Gastrocnemius medialis (tissue), 4 donors: ENCODE measurements around the gene NR1H4. TPM values are rescaled to one million over a fixed set of nuclear protein-coding genes. Genes with fewer than 3 reads are reported as not detected.
"Not testable (repeated sequence)": the region's sequence is repeated elsewhere in the genome, so short reads cannot be mapped to it uniquely, and the experiment has no call there.

Experiments
- ATAC-seq, 2 donors: fragments of 150-250 bp; one replicate each; pipeline ENCODE4 v1.9.1; 2016
- DNase-seq, 2 donors: peaks; one replicate each; pipeline ENCODE4 v3.0.0-alpha.2; 2019
- H3K27ac ChIP-seq, 4 donors: fragments of 200-600 bp; sonication (generic); 1 replicate in 1 of 4; 2 replicates in 3 of 4; pipeline ENCODE4 v1.5.1; 2016 to 2018; ENCODE audit warnings: mild to moderate bottlenecking in 2 of 4, moderate library complexity in 1 of 4
- H3K27me3 ChIP-seq, 3 donors: fragments of 200-600 bp; sonication (generic) in 2 of 3; 1 replicate in 1 of 3; 2 replicates in 2 of 3; pipeline versions ENCODE4 v1.5.1 to v1.6.0; 2016 to 2019; ENCODE audit warnings: mild to moderate bottlenecking in 1 of 3, moderate library complexity in 1 of 3
- H3K36me3 ChIP-seq, 2 donors: fragments of 200-600 bp; sonication (generic) in 1 of 2; one replicate each; pipeline ENCODE4 v1.5.1; 2017 to 2018
- H3K4me1 ChIP-seq, 2 donors: fragments of 200-600 bp; sonication (generic) in 1 of 2; one replicate each; pipeline ENCODE4 v1.5.1; 2016 to 2017; ENCODE audit warnings: mild to moderate bottlenecking in 2 of 2
- H3K4me3 ChIP-seq, 4 donors: fragments of 200-600 bp; sonication (generic) in 3 of 4; 1 replicate in 1 of 4; 2 replicates in 3 of 4; pipeline ENCODE4 v1.5.1; 2016 to 2019; ENCODE audit warnings: mild to moderate bottlenecking in 2 of 4
- H3K9me3 ChIP-seq, 3 donors: fragments of 200-600 bp; sonication (generic) in 2 of 3; 1 replicate in 1 of 3; 2 replicates in 2 of 3; pipeline ENCODE4 v1.5.1; 2016 to 2019
- CTCF ChIP-seq, 5 experiments: fragments of 450-650 bp in 3 of 5; fragments of 200-600 bp in 2 of 5; sonication (generic) in 2 of 5; IDR thresholded peaks in 4 of 5; conservative IDR thresholded peaks in 1 of 5; 1 replicate in 4 of 5; 2 replicates in 1 of 5; pipeline ENCODE4 v1.5.1; 2016 to 2019; ENCODE audit warnings: antibody characterized with exemption in 5 of 5, mild to moderate bottlenecking in 3 of 5, moderate library complexity in 3 of 5
- POLR2A ChIP-seq, 2 donors: fragments of 450-650 bp; IDR thresholded peaks; one replicate each; pipeline ENCODE4 v1.6.1; 2017; ENCODE audit warnings: antibody characterized with exemption in 2 of 2, mild to moderate bottlenecking in 2 of 2, moderate library complexity in 2 of 2
- in situ Hi-C, 4 donors: fragments of 200-750 bp; cut with MboI; loops; one replicate each; pipeline versions ENCODE4 v1.15.0 to v1.8.0; 2017; ENCODE audit warnings: low sequenced_read_pairs in 4 of 4
- intact Hi-C: fragments of 100-400 bp; cut with DNase I; formaldehyde crosslinking; loops from one replicate; pipeline ENCODE4 v1.15.1; 2023; ENCODE audit warnings: low total_unique reads
- total RNA-seq, 4 donors: library from RNA; depleted of rRNA; stranded (reverse); fragments of >200 nt; gene quantifications; one replicate each; pipeline versions ENCODE4 v1.1.0 to v1.2.3, GENCODE V29; 2016

NR1H4 gene
- total RNA-seq, result under 1 TPM in 1 of 4 donors, not detected in 3; 0.20 TPM

- in situ Hi-C loops, result no loop called here
- H3K4me1 ChIP-seq, result no peaks in the 10 kb centered on the region
- H3K4me3 ChIP-seq, result no peak within 1 kb of the TSS
- no peak within 1 kb of the TSS for H3K27ac ChIP-seq
- no peak for ATAC-seq
- no peaks in the 10 kb centered on the region for H3K9me3 ChIP-seq
- intact Hi-C loops, result no loop called here
- H3K36me3 ChIP-seq, result no peaks in the 10 kb centered on the region
- no peaks in the 10 kb centered on the region for H3K27me3 ChIP-seq
- TF ChIP-seq POLR2A (IDR thresholded peaks at IDR 0.05), result no peak
- TF ChIP-seq CTCF (IDR thresholded peaks at IDR 0.05 in 4 of 5, conservative IDR thresholded peaks at IDR 0.05 in 1 of 5), result no peak
- no peak for DNase-seq
These were observed at the start of gene NR1H4 for GRCh38 chr12:100473716-100474150. Gene NR1H4, plus strand, starts transcription at chr12:100473866. Its CDS starts 19,458 bp downstream, at chr12:100493324.

GRCh38 chr12:100426145-100426544 is 47.5 kb upstream of the NR1H4 start:
- ATAC-seq, result no peak
- Histone ChIP-seq H3K36me3 (no peaks in the 10 kb centered on the region), H3K27me3 (no peaks in the 10 kb centered on the region), H3K27ac (no peak overlapping the region), H3K4me1 (no peaks in the 10 kb centered on the region), H3K9me3 (no peaks in the 10 kb centered on the region), H3K4me3 (no peak overlapping the region)
- intact Hi-C loops (no loop called here), in situ Hi-C loops (no loop called here)
- no peak for DNase-seq
- TF ChIP-seq POLR2A (IDR thresholded peaks at IDR 0.05), result no peak
- no peak for TF ChIP-seq CTCF (IDR thresholded peaks at IDR 0.05 in 4 of 5, conservative IDR thresholded peaks at IDR 0.05 in 1 of 5)

- Histone ChIP-seq H3K27me3 (no peaks in the 10 kb centered on the region), H3K4me3 (no peak overlapping the region), H3K27ac (no peak overlapping the region), H3K9me3 (no peaks in the 10 kb centered on the region), H3K36me3 (no peaks in the 10 kb centered on the region), H3K4me1 (no peaks in the 10 kb centered on the region)
- DNase-seq, result no peak
- TF ChIP-seq CTCF (IDR thresholded peaks at IDR 0.05 in 4 of 5, conservative IDR thresholded peaks at IDR 0.05 in 1 of 5) (no peak), POLR2A (IDR thresholded peaks at IDR 0.05) (no peak)
- in situ Hi-C loops (no loop called here), intact Hi-C loops (no loop called here)
- no peak for ATAC-seq
These were observed 46.6 kb upstream of the NR1H4 start for GRCh38 chr12:100427078-100427477.

GRCh38 chr12:100430251-100430650 is 43.4 kb upstream of the NR1H4 start:
- in situ Hi-C loops, H3K27ac ChIP-seq, H3K36me3 ChIP-seq, DNase-seq, H3K4me3 ChIP-seq, H3K27me3 ChIP-seq, ATAC-seq, H3K9me3 ChIP-seq, H3K4me1 ChIP-seq: not testable (repeated sequence)
- intact Hi-C loops, result loop anchor here (5.0 kb wide), 1 partner anchor 62 kb away; no protein-coding TSS in a partner anchor

GRCh38 chr12:100433701-100434100 is 40.0 kb upstream of the NR1H4 start:
- no peaks in the 10 kb centered on the region for H3K4me1 ChIP-seq
- no peak for DNase-seq
- H3K4me3 ChIP-seq, result no peak overlapping the region
- TF ChIP-seq CTCF (IDR thresholded peaks at IDR 0.05 in 4 of 5, conservative IDR thresholded peaks at IDR 0.05 in 1 of 5) (no peak), POLR2A (IDR thresholded peaks at IDR 0.05) (no peak)
- no peaks in the 10 kb centered on the region for H3K36me3 ChIP-seq
- ATAC-seq, result no peak
- in situ Hi-C loops, result no loop called here
- H3K27me3 ChIP-seq, result no peaks in the 10 kb centered on the region
- H3K9me3 ChIP-seq, result no peaks in the 10 kb centered on the region
- no peak overlapping the region for H3K27ac ChIP-seq
- intact Hi-C loops, result loop anchor here (5.0 kb wide), 1 partner anchor 59 kb away; no protein-coding TSS in a partner anchor
